GM23248 (cell line): ENCODE measurements around the gene S100A3. TPM values are rescaled to one million over a fixed set of nuclear protein-coding genes. Genes with fewer than 3 reads are reported as not detected.

Source experiments
- DNase-seq: peaks from one replicate; pipeline ENCODE4 v3.0.0-alpha.2; 2015
- H2AFZ ChIP-seq: fragments of 200-600 bp; sonication (generic); 2 replicates; pipeline ENCODE4 v1.6.1; 2016; ENCODE audit warnings: antibody characterized with exemption
- H3F3A ChIP-seq: fragments of 200-600 bp; sonication (generic); 2 replicates; pipeline ENCODE4 v1.6.1; 2016; ENCODE audit warnings: mild to moderate bottlenecking, antibody characterized with exemption, mixed run types; ENCODE audit not compliant: insufficient read depth
- H3K27ac ChIP-seq: fragments of 200-600 bp; sonication (generic); 2 replicates; pipeline ENCODE4 v1.5.1; 2016; ENCODE audit warnings: mild to moderate bottlenecking
- H3K27me3 ChIP-seq: fragments of 200-600 bp; sonication (generic); replicated peaks from 2 replicates; pipeline ENCODE4 v1.6.1; 2016; ENCODE audit warnings: mild to moderate bottlenecking; ENCODE audit not compliant: insufficient read depth
- H3K36me3 ChIP-seq: fragments of 200-600 bp; sonication (generic); 2 replicates; pipeline ENCODE4 v1.6.1; 2016; ENCODE audit warnings: low read depth, mild to moderate bottlenecking
- H3K4me1 ChIP-seq: fragments of 200-600 bp; sonication (generic); 2 replicates; pipeline ENCODE4 v1.6.1; 2016; ENCODE audit warnings: mild to moderate bottlenecking; ENCODE audit not compliant: insufficient read depth
- H3K4me2 ChIP-seq: fragments of 200-600 bp; sonication (generic); one replicate; pipeline ENCODE4 v1.6.1; 2016; ENCODE audit warnings: mild to moderate bottlenecking; ENCODE audit not compliant: unreplicated experiment
- H3K4me3 ChIP-seq: fragments of 200-600 bp; sonication (generic); 2 replicates; pipeline ENCODE4 v1.5.1; 2016; ENCODE audit warnings: mild to moderate bottlenecking
- H3K79me2 ChIP-seq: fragments of 200-600 bp; sonication (generic); 2 replicates; pipeline ENCODE4 v1.6.1; 2016; ENCODE audit warnings: mild to moderate bottlenecking; ENCODE audit not compliant: insufficient read depth
- H3K9ac ChIP-seq: fragments of 200-600 bp; sonication (generic); 2 replicates; pipeline ENCODE4 v1.6.1; 2016; ENCODE audit warnings: mild to moderate bottlenecking
- H3K9me2 ChIP-seq: fragments of 200-600 bp; sonication (generic); 2 replicates; pipeline ENCODE4 v1.6.1; 2016; ENCODE audit warnings: mixed run types, mild to moderate bottlenecking, moderate library complexity; ENCODE audit not compliant: insufficient read depth
- H3K9me3 ChIP-seq: fragments of 200-600 bp; sonication (generic); one replicate; pipeline ENCODE4 v1.6.1; 2017; ENCODE audit warnings: low read depth
- H4K20me1 ChIP-seq: fragments of 200-600 bp; sonication (generic); 2 replicates; pipeline ENCODE4 v1.6.0; 2016; ENCODE audit not compliant: insufficient read depth
- EZH2 ChIP-seq: fragments of 200-600 bp; sonication (generic); IDR thresholded peaks from 2 replicates; pipeline ENCODE4 v1.6.1; 2018; ENCODE audit warnings: antibody characterized with exemption, mild to moderate bottlenecking; ENCODE audit not compliant: insufficient read depth, poor library complexity, severe bottlenecking
- EZH2phosphoT487 ChIP-seq: fragments of 200-600 bp; sonication (generic); IDR thresholded peaks from 2 replicates; pipeline ENCODE4 v1.6.1; 2018; ENCODE audit warnings: antibody characterized with exemption, moderate library complexity, mild to moderate bottlenecking, low read depth; ENCODE audit not compliant: insufficient read depth
- WGBS, 2 experiments: methylation state at CpG; one replicate each; pipeline ENCODE4 v1.1.6; 2015 to 2017; ENCODE audit warnings: low lambda C conversion rate in 2 of 2, low coverage in 1 of 2; ENCODE audit errors: missing lambda C conversion rate in 2 of 2; 5-methylcytosine and 5-hydroxymethylcytosine counted together
- in situ Hi-C: fragments of 300-500 bp; cut with MboI; formaldehyde crosslinking; loops from 2 replicates; pipeline ENCODE4 v1.15.0; 2020
- polyA plus RNA-seq: library from polyadenylated mRNA; unstranded; fragments of >200 nt; fragmentation: Nextera tagmentation; extraction: Ambion mirVana; gene quantifications from 2 replicates; pipeline ENCODE4 v1.2.1, GENCODE V29; 2016
- total RNA-seq: library from RNA; depleted of rRNA; stranded (reverse); fragments of >200 nt; shearing (Covaris generic); gene quantifications from 2 replicates; pipeline ENCODE4 v1.2.3, GENCODE V29; 2014

Gene S100A3
- total and polyA plus RNA-seq, 2 experiments from 2014 or later = 2.2 to 7.5 TPM

DNA sequence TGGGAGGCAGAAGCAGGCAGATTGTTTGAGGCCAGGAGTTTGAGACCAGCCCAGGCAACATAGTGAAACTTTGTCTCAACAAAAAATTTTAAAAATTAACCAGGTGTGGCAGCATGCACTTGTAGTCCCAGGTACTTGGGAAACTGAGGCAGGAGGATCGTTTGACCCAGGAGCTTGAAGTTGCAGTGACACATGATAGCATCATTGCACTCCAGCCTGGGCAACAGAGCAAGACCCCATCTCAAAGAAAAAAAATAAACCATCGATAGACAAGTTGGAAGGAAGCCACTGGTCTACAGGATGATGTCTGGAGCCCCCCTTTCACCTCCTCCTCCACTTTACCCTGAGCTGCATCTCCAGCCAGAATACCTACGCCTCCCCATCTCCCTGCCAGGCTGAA, 29.8 kb downstream of the S100A3 start:
- H3K27me3 ChIP-seq = no peaks in the 10 kb centered on the region
- no peak overlapping the region for H3K4me3 ChIP-seq
- no peak overlapping the region for H3K27ac ChIP-seq
- no peak overlapping the region for H3K9ac ChIP-seq
- H3K4me2 ChIP-seq = no peak overlapping the region
- 89 to 91% methylated on average over 3 of the region's 3 CpGs for WGBS, 2 experiments
- DNase-seq = no peak
- no peak overlapping the region for H2AFZ ChIP-seq
- no peaks in the 10 kb centered on the region for H3K9me2 ChIP-seq
- no peaks in the 10 kb centered on the region for H3K36me3 ChIP-seq
- TF ChIP-seq EZH2 = no peak
- no peak for TF ChIP-seq EZH2phosphoT487
- in situ Hi-C loops = no loop called here
- H3K4me1 ChIP-seq = no peaks in the 10 kb centered on the region
- H4K20me1 ChIP-seq = no peaks in the 10 kb centered on the region
- H3K9me3 ChIP-seq = no peaks in the 10 kb centered on the region
- no peaks in the 10 kb centered on the region for H3K79me2 ChIP-seq
- H3F3A ChIP-seq = 0 out of 2 replicates have a peak, but pooled peaks cover under 1% of the 10 kb centered on the region

- Histone ChIP-seq H3K4me1 (peaks cover 5% of the 10 kb centered on the region; the same call in 1 of the 2 replicates), H3K4me2 (no peak overlapping the region), H4K20me1 (no peaks in the 10 kb centered on the region), H3F3A (no peaks in the 10 kb centered on the region), H3K9me3 (no peaks in the 10 kb centered on the region), H3K9ac (no peak overlapping the region), H2AFZ (no peak overlapping the region), H3K27me3 (no peaks in the 10 kb centered on the region), H3K9me2 (no peaks in the 10 kb centered on the region), H3K36me3 (no peaks in the 10 kb centered on the region), H3K4me3 (no peak overlapping the region), H3K27ac (no peak overlapping the region), H3K79me2 (no peaks in the 10 kb centered on the region)
- TF ChIP-seq EZH2phosphoT487 = no peak
- TF ChIP-seq EZH2 = no peak
- in situ Hi-C loops = no loop called here
- WGBS, 2 experiments = 45 to 52% methylated on average over 8 of the region's 8 CpGs
- DNase-seq = no peak
These were observed 33.3 kb downstream of the S100A3 start for GRCh38 chr1:153515504-153516394.

- Histone ChIP-seq H3K27ac (no peak overlapping the region), H3K9me3 (no peaks in the 10 kb centered on the region), H3K36me3 (no peaks in the 10 kb centered on the region), H3K9ac (no peak overlapping the region), H2AFZ (no peak overlapping the region), H3K4me3 (no peak overlapping the region), H3K27me3 (no peaks in the 10 kb centered on the region), H4K20me1 (no peaks in the 10 kb centered on the region), H3K4me2 (no peak overlapping the region), H3K9me2 (no peaks in the 10 kb centered on the region), H3K79me2 (no peaks in the 10 kb centered on the region), H3K4me1 (peaks cover 5% of the 10 kb centered on the region; the same call in 1 of the 2 replicates), H3F3A (peaks cover 5% of the 10 kb centered on the region; the same call in 1 of the 2 replicates)
- WGBS, 2 experiments = 95 to 100% methylated on average over 7 of the region's 7 CpGs
- TF ChIP-seq EZH2phosphoT487 (no peak), EZH2 (no peak)
- in situ Hi-C loops = no loop called here
- DNase-seq = no peak
These were observed 35.4 kb downstream of the S100A3 start for GRCh38 chr1:153513666-153514065.

GRCh38 chr1:153513023-153513422, 36.0 kb downstream of the S100A3 start:
- 84 to 91% methylated on average over 3 of the region's 3 CpGs for WGBS, 2 experiments
- in situ Hi-C loops = no loop called here
- TF ChIP-seq EZH2 (no peak), EZH2phosphoT487 (no peak)
- Histone ChIP-seq H3F3A (peaks cover 5% of the 10 kb centered on the region; the same call in 1 of the 2 replicates), H3K27ac (no peak overlapping the region), H3K4me1 (peaks cover 10% of the 10 kb centered on the region), H3K36me3 (no peaks in the 10 kb centered on the region), H3K4me2 (no peak overlapping the region), H2AFZ (no peak overlapping the region), H3K9ac (no peak overlapping the region), H3K9me2 (no peaks in the 10 kb centered on the region), H3K27me3 (no peaks in the 10 kb centered on the region), H3K9me3 (no peaks in the 10 kb centered on the region), H3K4me3 (no peak overlapping the region), H3K79me2 (no peaks in the 10 kb centered on the region), H4K20me1 (no peaks in the 10 kb centered on the region)
- DNase-seq = no peak
